HG03378 (cell line): ENCODE data around the gene BRAT1.

ENCODE experiments used
- ATAC-seq: cut with Tn5 transposase; IDR thresholded peaks from one replicate; pipeline ENCODE4 v1.9.1; 2021; ENCODE audit warnings: mild to moderate bottlenecking, moderate library complexity; ENCODE audit not compliant: unreplicated experiment

Gene BRAT1

GRCh38 chr7:2585446-2585845 lies 30.1 kb upstream of the BRAT1 start:
- no peak for ATAC-seq

GRCh38 chr7:2583798-2584580 lies 28.7 kb upstream of the BRAT1 start:
- no peak for ATAC-seq

GRCh38 chr7:2582006-2582735 lies 26.8 kb upstream of the BRAT1 start:
- no peak for ATAC-seq

- ATAC-seq: no peak
These were observed 25.3 kb upstream of the BRAT1 start for GRCh38 chr7:2580636-2581035.

- no peak for ATAC-seq
These were observed 22.8 kb upstream of the BRAT1 start for GRCh38 chr7:2577914-2578680.

GRCh38 chr7:2576742-2577491 lies 21.6 kb upstream of the BRAT1 start:
- no peak for ATAC-seq

- no peak for ATAC-seq
These were observed 20.5 kb upstream of the BRAT1 start for GRCh38 chr7:2575733-2576340.

- no peak for ATAC-seq
These were observed 19.9 kb upstream of the BRAT1 start for GRCh38 chr7:2575046-2575732.

GRCh38 chr7:2573761-2574160 lies 18.4 kb upstream of the BRAT1 start:
- no peak for ATAC-seq

- no peak for ATAC-seq
These were observed 16.9 kb upstream of the BRAT1 start for GRCh38 chr7:2572101-2572842.

GRCh38 chr7:2571409-2571808 lies 16.1 kb upstream of the BRAT1 start:
- no peak for ATAC-seq

GRCh38 chr7:2570021-2570420 lies 14.7 kb upstream of the BRAT1 start:
- no peak for ATAC-seq

GRCh38 chr7:2569421-2569820 lies 14.1 kb upstream of the BRAT1 start:
- ATAC-seq: no peak

GRCh38 chr7:2568521-2569223 lies 13.3 kb upstream of the BRAT1 start:
- ATAC-seq: no peak

- ATAC-seq: no peak
These were observed 12.5 kb upstream of the BRAT1 start for GRCh38 chr7:2567679-2568278.

- peak; percentile 50 for ATAC-seq
These were observed 11.8 kb upstream of the BRAT1 start for GRCh38 chr7:2566890-2567678.

- ATAC-seq: no peak
These were observed 11.1 kb upstream of the BRAT1 start for GRCh38 chr7:2566348-2566889.
